ENCODE data around the gene HMCN1.

Gene HMCN1

DNA sequence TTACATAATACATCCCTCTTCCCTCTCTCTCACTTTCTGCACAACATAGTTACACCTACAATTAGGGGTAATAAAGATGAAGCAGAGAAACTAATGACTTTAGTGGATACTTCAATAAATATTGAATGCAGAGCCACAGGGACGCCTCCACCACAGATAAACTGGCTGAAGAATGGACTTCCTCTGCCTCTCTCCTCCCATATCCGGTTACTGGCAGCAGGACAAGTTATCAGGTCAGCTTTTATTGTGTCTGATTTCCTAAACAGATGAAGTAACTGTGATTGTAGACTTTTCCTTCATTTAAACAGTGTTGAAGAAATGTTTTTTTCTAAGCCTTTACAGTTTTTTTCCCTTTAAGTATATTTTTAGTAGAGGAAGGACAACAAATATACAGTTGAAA lies 359.2 kb downstream of the HMCN1 start:
- ATAC-seq = no peak

DNA sequence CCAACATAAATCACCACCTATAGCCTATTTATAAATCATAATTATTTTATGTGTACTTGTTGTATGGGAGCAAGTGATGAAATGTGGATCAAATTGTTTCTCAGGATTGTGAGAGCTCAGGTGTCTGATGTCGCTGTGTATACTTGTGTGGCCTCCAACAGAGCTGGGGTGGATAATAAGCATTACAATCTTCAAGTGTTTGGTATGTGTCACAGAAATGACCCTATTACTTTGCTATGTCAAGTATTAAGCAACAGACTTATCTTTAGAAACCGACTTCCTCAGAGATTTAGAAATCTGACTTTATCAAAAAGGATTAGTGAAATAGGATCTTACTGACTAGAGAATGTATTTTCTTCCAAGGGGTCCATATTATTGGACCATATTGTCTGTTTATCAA lies 360.0 kb downstream of the HMCN1 start:
- DNase-seq = no peak
- no peak for ATAC-seq

More for the DNA sequence above, 359.2 kb downstream of the HMCN1 start:
- DNase-seq = no peak

DNA sequence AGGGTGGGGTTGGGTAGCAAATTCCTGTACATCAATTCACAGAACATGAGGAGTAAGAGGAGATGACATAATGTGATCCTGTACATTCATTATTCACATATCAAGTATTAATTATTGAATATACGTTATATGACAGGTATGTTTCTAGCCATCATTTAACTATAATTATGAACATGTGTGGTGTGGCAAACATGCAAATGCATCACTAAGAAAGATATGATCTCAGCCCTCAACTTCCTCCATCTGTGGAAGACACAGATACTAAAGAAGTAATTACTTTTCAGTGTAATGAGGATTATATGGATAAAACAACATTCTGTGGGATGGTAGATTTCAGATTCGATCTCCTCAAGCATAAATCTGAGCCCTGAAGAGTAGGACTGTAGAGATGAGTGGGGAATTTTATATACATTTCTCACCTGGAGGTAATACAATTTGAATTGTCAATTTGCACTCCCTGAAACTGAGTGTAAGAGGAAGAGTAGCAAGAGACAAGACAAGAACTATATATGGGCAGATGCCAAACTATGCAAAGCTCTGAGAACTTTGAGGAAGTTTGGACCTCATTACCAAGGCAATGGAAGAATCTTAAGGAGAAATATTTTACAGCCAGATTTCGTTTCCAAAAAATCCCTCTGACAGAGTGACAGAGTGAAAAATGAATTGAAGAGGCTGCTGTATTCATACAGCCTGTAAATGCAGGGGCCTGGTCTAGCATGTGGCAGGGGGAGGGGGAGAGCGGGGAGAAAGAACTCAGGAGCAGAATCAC lies 365.3 kb downstream of the HMCN1 start:
- ATAC-seq (no peak), DNase-seq (no peak)

DNA sequence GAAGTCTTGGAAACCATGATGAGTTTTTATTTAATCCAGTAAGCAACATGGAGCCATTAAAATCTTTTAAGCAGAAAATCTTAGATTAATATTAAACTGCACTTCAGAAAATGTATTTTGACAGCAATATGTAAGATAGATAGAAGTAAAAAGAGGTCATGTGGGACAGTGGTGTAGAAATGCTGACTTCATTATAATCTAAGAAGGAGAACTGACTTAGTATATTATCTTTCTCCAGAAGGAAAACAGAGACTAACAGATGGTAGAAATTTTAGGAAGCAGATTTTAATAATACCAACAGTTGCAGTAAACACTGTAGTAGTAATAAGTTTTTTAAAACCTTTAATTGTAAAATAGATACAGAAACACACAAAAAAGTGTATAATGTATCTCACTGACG lies 367.9 kb downstream of the HMCN1 start:
- DNase-seq (no peak), ATAC-seq (no peak)

DNA sequence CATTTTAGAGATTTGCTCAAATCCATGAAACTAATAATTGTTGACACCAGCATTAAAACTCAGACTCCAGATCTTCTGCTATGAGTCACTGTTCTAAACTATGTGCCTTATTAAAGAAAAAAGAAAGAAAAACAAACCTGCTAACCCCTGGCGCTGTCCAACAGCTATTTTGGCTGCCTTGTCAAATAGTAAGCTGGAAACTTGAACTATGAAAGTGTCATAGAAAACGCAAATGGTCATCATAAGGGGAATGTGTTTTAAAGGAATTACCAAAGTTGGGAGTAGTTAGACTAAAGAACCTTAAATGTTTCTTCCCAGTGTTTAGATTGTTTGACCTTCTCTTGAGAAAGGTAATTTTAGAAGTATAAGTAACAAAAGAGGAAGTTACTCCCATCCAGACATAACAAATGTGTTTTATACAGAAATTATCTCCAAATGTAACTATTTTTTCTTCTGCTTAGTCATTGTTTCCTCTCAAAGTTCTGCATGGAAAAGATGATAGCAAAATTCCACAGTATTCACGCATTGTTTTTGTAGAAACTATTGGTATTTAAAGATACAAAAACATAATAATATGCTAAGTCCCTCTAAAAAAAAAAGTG lies 368.5 kb downstream of the HMCN1 start:
- no peak for DNase-seq
- no peak for ATAC-seq

DNA sequence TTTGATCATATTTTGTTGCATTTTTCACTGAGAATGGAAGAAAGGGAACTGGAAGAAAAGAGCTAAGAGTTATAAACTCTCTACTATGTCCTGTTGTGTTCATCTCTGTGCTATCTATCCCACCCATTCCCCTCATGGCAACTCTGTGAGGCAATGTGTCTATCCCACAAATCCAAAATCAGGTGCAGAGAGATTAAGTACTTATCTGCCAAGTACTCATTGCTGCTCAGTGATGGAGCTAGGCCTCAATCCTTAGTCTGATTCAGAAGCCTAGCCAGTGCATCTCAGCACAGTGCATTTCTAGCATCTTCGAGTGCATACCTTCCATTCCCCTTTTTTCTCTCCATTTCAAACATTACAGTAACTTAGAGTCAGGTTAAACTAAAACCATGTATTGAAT lies 370.3 kb downstream of the HMCN1 start:
- ATAC-seq (no peak), DNase-seq (no peak)

DNA sequence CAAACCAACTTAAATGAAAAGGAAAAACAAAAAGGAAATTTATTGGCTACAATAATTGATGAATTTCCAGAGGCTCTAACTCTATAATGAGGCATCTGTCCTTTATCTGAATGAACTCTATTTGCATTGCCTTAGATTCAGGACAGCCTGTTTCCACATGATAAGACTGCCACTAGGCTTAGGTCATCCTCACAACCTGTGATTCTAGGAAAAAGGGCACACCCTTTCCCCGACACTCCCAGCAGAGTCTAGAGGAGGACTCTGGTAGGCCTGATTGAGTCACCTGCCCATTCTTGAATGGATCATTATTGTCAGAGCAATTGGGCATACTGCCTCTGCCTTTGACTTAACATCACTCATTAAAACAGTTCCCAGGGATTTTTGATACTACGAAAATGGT lies 378.1 kb downstream of the HMCN1 start:
- ATAC-seq (no peak), DNase-seq (no peak)

DNA sequence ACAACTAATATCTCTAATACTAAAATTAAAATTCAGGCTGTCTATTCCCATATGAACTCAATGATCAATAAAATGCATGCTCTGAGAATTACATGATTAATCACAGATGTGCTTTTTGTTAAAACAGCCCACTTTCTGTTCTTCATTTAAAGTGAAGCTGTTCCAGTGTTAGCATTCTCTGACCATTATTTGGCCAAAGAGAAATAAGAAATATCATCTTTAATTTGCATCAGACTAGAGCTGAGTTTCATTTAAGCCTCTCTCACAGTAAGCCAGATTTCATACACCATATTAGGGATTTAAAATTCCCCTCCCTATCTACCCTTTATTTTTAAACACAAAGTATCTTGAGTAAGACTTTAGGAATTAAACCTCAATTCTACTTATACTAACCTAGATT lies 379.3 kb downstream of the HMCN1 start:
- no peak for ATAC-seq
- DNase-seq = no peak

DNA sequence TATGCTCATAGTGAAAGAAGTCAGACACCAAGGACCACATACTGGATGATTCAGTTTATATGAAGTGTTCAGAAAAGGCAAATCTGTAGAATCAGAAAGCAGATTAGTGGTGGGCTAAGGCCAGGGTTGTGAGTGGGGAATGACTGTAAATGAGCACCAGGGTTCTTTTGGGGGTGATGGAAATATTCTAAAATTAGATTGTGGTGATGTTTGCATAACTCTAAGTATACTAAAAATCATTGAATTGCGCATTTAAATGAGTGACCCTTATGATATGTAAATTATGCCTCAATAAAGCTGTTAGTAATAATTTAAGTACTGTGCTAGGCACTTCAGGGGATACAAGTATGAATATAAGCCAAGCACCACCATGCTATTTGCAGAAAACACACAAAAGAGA lies 384.5 kb downstream of the HMCN1 start:
- DNase-seq (no peak), ATAC-seq (no peak)

DNA sequence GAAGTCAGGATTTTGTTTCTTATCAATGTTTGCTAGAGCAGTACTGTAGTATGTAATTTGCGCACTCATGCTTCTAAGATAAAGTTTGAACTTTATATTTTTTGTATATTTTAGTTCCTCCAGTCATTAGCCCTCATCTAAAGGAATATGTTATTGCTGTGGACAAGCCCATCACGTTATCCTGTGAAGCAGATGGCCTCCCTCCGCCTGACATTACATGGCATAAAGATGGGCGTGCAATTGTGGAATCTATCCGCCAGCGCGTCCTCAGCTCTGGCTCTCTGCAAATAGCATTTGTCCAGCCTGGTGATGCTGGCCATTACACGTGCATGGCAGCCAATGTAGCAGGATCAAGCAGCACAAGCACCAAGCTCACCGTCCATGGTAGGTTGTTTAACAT lies 388.6 kb downstream of the HMCN1 start:
- no peak for ATAC-seq

DNA sequence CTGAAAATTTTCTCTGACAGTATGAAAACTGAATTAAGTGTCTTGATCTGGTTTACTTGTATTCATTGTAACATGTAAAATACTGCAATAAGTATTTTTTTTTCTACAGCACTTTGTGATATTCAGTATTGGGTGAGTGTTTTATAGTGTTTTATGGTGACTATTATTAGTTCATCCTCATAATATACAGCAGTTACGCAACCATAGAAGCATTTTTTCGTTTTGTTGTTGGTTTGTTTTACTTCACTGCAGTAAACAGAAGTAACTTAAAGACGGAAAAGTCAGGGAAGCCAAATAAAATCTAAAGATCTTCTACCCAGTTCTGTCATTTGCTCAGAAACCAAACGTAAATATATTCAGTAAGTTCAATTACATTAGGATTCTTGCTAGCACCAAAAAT lies 390.8 kb downstream of the HMCN1 start:
- DNase-seq (no peak), ATAC-seq (no peak)

More for the DNA sequence above, 388.6 kb downstream of the HMCN1 start:
- DNase-seq = no peak

DNA sequence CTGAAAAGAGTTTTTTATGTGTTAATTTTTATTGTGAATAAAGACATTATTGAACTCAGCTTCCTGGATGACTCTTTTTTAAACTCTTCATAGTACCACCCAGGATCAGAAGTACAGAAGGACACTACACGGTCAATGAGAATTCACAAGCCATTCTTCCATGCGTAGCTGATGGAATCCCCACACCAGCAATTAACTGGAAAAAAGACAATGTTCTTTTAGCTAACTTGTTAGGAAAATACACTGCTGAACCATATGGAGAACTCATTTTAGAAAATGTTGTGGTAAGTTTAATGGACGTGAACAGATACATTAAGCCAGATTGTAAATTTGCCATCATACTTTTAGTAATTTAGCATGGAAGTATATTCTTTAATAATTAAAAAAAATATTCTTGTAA lies 391.3 kb downstream of the HMCN1 start:
- DNase-seq = no peak
- ATAC-seq = no peak

DNA sequence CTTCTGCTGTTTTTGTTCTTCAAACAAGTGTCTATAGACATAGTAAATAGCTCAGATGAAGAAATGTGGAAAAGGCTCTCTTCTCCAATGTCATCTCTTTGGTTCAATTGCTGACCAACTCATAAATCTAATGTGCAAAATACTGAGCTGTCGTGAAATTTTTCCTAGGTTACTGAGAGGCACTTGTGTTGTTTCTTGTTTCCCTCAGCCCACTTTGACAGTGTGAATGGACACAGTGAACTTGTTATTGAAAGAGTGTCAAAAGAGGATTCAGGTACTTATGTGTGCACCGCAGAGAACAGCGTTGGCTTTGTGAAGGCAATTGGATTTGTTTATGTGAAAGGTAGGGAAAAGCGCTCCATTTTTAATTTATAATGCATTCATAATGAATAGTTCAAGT lies 395.6 kb downstream of the HMCN1 start:
- DNase-seq (no peak), ATAC-seq (no peak)

DNA sequence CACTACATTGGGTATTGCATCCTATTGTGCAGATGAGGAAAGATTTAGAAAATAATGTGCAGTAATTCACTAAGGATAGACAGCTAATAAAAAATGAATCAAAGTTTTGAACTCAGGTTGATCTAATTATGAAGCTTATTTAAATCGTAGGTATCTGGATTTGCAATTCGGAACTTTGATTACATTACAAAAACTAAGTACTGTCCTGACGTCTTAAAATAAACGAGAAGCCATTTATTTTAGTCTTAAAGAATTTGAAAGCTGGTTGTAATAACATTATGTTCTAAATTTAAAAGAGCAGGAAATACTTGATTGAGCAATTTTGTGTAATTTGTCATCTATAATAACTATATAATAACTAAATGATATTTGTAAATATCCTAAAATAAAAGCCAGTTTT lies 404.9 kb downstream of the HMCN1 start:
- ATAC-seq (no peak), DNase-seq (no peak)

DNA sequence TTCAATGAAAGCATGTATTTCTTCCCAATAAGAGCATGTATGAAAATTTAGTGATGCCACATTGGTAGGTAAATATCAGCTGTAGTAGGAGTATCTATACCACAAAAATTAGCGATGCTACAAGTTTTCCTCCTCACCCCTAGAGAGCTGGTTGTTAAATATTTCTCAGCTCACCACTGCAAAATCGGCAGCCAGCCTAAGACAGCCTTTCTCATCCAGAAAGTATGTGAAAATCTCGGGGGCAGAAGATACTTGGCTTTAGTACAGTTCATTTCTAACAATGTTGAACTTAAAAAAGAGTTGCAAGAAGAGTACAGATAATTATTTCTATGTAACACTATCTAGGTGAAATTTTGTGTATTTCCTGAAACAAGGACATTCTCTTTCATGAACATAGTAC lies 405.5 kb downstream of the HMCN1 start:
- no peak for ATAC-seq
- no peak for DNase-seq

DNA sequence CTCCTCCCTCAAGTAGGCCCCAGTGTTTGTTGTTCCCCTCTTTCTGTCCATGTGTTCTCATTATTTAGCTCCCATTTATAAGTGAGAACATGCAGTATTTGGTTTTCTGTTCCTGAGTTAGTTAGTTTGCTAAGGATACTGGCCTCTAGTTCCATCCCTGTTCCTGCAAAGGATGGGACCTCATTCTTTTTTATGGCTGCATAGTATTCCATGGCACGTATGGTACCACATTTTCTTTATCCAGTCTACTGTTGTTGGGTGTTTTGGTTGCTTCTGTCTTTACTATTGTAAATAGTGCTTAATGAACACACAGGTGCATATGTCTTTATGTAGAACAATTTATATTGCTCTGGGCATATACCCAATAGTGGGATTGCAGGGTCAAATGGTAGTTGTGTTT lies 408.0 kb downstream of the HMCN1 start:
- ATAC-seq = no peak
- DNase-seq = no peak

DNA sequence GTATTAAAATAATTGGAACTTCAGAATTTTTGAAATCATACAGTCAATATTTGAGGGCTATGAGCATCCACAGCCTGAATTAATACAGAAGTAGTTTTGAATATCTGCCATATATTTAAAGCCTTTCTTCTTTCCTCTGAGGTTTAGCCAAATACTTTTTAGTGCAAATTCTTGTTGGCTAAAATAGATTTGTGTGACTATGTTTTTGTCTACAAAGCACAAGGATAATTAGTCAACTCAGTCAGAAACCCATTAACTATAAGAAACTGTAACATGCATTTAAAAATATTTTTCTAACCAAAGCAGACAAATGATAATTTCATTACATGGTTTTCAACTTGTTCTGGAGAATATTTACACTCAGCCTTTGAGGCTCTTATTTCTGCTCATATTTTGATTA lies 408.7 kb downstream of the HMCN1 start:
- ATAC-seq = no peak
- DNase-seq = no peak

DNA sequence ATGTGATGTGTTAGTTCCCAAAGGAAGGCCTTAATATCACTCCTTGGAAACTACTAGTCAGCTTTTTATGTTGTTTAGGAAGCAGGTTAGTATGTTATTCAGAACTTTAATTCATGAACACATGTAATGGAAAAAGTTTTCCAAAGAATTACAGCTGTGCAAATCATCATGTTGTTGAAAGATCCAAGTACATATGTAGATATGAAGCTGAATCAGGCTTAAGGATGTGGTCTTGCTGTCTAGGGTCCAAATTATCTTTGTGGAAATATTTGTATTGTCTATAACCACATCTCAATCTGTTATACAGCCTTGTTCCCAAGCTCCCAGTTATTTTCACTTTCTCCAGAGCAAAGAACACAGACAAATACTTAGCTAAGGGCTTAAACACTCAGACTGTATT lies 409.3 kb downstream of the HMCN1 start:
- DNase-seq (no peak), ATAC-seq (no peak)

DNA sequence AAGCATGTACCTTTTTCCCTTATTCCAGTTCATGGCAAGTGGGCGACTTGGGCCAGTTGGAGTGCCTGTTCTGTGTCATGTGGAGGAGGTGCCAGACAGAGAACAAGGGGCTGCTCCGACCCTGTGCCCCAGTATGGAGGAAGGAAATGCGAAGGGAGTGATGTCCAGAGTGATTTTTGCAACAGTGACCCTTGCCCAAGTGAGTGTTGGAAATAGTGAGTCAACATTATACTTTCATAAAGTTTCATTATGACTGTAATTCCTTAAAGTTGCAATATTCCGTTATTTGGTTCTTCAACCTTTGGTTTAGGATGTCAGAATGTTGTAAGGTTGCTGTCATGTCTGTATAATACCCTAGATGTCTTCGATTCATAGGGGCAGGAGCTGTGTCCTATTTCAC lies 410.3 kb downstream of the HMCN1 start:
- ATAC-seq (no peak), DNase-seq (no peak)

DNA sequence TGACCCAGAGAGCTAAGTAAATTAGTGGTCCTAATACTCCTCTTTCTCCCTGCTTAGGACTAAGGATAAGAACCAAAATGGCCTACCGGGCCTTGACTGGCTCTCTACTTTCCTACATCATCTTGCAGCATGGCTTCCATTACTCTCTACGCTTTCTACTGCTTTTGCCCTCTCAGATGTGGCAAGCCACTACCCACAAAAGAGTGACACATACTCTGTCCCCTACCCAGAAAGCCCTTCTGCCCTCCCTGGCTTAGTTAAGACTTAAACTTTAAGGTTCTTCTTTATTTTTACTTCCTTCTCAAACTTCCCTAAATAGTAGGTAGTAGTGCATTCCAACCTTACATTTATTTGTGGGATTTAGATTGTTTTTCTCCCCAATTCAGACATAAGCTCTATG lies 412.8 kb downstream of the HMCN1 start:
- peak; percentile 46 for ATAC-seq

DNA sequence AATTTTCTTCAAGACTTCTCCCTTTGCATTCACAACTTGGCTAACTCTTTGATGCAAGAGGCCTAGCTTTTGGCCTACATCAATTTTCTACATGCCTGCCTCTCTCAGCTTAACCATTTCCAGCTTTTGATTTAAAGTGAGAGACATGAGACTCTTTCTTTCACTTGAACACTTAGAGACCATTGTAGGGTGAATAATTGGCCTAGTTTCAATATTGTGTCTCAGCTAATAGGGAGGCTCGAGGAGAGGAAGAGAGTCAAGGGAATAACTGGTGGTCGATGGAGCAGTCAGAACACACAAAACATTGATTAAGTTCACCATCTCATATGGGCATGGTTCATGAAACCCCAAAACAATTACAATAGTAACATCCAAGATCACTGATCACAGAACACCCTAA lies 415.4 kb downstream of the HMCN1 start:
- no peak for DNase-seq
- ATAC-seq = no peak

More for the DNA sequence above, 412.8 kb downstream of the HMCN1 start:
- no peak for DNase-seq

DNA sequence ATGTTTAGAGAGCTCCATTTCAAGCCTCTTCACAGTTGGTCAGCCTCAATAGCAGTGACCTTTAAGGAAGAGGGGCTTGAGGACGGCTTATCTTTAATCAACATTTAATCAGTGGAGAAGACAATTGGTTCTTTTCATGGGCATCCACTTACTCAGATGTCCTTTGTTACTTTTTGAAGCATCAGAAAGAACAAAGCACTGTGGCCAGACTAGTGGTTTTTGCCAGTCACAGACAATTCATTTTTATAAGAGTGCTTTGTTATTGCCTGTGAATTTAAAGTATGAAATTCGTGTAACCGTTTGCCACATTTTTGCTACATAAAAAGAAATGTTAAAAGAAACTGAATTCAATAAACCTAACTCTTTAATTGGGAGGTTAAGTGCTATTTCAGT lies 418.0 kb downstream of the HMCN1 start:
- ATAC-seq (no peak), DNase-seq (no peak)

DNA sequence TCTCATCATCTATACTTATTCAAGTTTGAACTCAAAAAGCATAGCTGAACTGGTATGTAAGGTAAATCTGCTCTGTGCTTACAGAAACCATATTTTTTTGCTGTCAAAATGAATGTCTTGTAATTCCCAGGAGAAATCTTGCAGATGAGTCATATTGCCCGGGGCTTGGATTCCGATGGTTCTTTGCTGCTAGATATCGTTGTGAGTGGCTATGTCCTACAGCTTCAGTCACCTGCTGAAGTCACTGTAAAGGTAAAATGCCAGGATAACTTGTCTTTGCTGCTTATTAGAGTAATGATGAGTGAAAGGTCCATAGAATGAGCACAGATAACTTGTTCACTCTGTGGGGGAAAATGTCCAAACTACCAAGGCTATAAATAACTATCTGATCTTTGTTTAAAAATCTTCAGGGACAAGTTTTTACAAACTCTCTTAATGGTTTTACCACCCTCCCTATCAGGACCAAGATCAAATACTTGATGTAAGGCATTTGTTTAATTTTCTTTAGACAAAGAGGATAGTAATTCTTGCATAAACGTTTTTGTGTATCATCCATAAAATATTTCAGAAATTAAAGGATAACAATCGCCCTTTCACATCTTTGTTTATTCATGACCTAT lies 418.5 kb downstream of the HMCN1 start:
- no peak for ATAC-seq

DNA sequence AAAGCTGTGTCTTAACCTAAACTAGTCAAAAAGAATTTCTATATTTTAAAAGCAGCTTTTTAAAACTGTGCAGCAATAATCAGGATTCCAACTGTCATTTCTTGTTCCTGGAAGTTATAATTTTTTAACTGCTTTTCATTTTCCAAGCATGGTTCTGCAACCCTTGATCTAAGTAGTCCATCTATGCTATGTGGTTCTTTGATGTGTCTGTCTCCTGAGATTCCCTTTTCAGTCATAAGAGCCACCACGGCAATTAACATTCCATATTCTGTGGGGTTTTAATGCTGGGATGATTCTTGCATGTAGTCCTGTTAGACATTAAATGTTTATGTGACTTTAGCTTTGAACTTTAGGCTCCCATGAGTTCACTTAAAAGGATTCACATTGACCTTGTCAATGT lies 420.5 kb downstream of the HMCN1 start:
- DNase-seq = no peak
- no peak for ATAC-seq

More for the DNA sequence above, 418.5 kb downstream of the HMCN1 start:
- no peak for DNase-seq
